HG03196 (cell line): ENCODE data around the gene HADHB.
"Not testable (repeated sequence)": the region's sequence is repeated elsewhere in the genome, so short reads cannot be mapped to it uniquely, and the experiment has no call there.

Experiments used
- ATAC-seq: cut with Tn5 transposase; IDR thresholded peaks from one replicate; pipeline ENCODE4 v1.9.1; 2021; ENCODE audit not compliant: unreplicated experiment

Gene HADHB

DNA sequence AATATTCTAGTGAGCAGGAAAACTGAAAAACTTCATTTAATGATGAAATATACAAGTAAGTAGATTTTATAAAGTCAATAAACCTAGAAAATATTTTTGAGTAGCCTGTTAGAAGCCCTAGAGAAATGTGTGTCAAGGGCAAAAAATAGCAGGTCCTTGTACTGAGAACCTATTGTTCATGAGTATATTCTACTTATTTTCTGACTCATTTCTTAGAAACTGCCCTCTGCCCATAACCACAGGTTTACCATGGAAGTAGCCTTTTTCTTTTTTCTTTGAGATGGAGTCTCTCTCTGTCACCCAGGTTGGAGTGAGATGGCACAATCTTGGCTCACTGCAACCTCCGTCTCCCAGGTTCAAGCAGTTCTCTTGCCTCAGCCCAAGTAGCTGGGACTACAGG, 81.8 kb downstream of the HADHB start:
- ATAC-seq = no peak

DNA sequence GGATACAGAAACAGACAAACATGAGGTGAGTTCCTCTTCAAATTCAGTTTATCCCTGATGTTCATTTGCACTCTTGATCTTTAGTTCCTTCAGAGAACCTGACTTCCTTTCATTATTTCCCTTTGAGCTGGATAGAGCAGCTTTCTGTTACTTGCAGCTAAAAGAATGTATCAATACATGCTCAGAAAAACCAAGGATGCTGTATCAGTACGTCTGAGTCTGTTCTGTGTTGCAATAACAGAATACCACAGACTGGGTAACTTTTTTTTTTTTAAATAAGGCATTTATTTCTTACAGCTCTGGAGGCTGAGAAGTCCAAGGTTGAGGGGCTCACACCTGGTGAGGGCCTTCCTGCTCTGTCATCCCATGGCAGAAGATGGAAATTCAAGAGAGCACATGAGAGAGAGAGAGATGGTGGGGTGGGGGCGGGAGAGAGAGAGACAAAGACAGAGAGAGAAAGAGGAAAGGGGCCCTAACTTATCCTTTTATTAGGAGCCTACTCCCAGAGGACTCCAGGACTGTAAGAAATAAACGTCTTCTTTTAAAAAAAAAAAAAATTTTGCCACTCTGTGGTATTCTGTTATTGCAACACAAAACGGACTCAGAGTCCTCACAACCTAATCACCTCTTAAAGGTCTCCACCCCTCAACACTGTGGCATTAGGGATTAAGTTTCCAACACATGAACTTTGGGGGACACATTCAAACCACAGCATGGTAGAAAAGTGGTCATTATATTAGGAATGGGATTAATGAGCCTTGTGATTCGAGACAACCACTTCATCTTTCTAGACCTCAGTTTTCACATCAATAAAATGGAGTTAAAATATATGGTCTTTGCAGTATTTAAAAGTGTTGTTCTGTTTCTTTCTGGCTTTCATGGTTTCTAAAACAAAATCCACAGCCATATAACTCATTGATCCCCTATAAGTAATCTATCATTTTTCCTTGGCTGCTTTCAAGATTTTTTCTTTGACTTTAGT, 82.8 kb downstream of the HADHB start:
- no peak for ATAC-seq

DNA sequence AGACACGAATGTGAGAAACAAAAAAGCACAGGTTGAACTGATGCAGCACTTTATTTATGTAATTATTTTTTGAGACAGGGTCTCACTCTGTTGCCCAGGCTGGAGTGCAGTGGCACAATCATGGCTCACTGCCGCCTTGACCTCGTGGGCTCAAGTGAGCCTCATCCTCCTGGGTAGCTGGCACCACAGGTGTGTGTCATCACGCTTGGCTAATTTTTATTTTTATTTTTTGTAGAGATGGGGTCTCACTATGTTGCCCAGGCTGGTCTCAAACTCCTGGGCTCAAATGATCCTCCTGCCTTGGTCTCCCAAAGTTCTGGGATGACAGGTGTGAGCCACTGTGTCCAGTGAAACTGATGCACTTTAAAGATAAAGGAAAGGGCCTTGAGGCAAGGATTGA, 84.3 kb downstream of the HADHB start:
- not testable (repeated sequence) for ATAC-seq

DNA sequence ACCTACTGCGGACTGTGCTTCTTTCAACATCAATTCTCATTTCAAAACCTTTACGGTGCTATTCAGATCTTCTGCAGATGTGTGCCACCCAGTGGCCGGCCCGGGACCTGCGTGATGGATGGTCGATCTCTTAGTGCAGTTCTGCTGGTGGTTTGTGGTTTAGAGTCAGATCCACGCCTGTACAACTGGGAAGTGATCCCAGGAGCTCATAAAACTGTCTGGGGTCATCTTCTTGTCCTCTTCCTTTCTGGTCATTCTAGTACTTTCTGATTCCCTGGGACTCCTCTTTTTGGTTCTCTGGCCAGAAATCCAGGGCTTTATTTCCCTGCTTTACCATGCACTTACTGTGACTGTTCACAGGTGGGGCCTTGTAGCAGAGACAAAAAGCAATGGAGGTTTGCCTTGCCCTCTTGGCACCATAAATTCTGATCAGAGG, 85.4 kb downstream of the HADHB start:
- ATAC-seq = no peak

DNA sequence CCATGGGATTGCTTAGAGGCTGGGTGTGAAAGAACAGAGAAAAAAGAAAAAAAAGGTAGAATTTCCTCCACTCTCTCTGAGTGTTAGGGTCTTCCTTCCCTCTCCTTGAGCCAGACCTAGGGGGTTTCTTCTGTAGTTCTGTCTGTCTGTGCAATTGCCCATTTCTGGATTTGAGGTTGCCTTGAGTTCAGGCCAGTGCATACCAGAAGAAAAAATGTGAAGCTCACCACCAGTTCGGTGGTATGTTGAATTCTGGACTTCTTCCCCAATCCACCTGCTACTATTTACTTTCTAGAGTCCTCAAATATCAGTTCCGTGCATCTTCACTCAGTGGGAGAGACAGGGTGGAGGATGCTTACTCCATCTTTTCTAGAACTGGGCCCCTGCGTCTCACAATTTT, 85.9 kb downstream of the HADHB start:
- no peak for ATAC-seq

DNA sequence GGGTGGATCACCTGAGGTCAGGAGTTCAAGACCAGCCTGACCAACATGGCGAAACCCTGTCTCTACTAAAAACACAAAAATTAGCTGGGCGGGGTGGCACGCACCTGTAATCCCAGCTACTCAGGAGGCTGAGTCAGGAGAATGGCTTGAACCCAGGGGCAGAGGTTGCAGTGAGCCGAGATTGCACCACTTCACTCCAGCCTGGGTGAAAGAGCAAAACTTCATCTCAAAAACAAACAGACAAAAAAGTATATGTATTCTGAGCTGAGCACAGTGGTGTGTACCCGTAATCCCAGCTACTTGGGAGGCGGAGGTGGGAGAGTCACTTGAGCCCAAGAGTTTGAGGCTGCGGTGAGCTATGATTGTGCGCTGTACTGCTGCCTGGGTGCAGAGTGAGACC, 86.6 kb downstream of the HADHB start:
- ATAC-seq = not testable (repeated sequence)

DNA sequence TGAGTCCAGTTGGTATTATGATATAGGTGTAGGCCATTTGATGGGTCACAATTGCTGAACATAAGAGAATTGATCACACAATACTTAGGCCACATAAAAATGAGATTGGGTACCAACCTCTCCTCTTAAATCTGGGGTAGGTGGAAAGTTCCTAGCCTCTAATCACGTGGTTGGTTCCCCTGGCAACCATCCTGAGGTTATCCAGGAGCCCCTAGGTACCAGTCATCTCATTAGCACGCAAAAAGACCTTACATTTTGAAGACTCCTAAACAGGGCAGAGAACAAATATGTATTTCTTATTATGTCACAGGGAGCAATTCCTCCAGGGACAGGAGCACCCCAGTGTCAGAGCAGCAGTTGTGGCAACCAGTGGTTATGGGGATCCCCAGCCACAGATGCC, 88.6 kb downstream of the HADHB start:
- ATAC-seq = no peak

DNA sequence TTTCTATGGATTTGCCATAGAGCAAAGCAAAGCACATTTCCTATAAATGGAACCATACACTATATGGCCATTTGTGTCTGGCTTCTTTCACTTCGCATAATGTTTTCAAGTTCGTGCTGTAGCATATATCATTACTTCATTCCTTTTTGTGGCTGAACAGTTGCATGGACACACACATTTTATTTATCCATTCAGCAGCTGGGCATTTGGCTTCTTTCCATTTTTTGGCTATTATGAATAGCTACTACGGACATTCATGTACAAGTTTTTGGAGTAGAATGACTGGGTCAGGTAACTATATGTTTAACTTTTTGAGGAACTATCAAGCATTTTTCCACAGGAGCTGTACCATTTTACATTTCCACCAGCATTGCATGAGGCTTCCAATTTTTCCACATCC, 90.5 kb downstream of the HADHB start:
- ATAC-seq = no peak

DNA sequence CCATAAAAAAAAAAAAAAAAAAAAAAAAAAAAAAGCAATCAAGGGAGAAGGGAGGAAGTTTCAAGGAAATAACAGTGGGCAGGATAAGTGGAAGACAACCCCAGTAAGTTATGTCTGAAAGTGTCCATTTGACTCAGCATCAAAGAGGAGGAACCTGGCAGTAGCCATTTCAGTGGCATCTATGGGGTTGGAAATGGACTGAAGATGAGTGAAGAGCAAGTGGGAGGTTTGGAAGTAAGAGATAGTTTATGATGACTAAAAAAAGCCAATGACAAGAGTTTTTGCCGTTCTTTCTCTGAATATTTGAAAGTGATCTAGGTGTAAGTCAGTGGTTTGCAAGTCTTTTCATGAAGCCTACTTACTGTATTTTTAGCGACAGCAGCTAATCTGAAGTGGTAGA, 92.0 kb downstream of the HADHB start:
- no peak for ATAC-seq

DNA sequence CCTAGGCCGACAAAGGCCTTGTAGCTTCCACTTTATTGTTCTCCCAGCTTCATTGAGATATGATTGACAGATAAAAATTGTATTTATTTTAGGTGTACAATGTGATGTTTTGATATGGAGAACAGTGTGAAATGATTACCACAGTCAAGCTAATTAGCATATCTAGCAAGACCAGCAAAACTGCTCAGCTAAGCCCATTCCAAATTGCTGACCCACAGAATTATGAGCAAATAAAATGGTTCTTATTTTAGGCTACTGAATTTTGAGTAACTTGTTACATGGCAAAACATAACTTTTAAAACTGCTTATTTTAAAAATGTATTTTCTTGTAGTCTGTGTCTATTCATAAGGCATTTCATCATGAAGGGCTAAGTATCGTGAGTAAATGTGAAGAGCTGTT, 92.6 kb downstream of the HADHB start:
- ATAC-seq = no peak
